Hepatocyte (in vitro differentiated cells): Measurements from ENCODE around the gene ARHGAP26. TPM values are rescaled to one million over a fixed set of nuclear protein-coding genes. Genes with fewer than 3 reads are reported as not detected.

Source experiments
- DNase-seq: peaks from one replicate; pipeline ENCODE4 v3.0.0-alpha.2; 2016; ENCODE audit warnings: low spot score
- H2AFZ ChIP-seq: fragments of 200-600 bp; sonication (generic); 2 replicates; pipeline ENCODE4 v1.6.0; 2016; ENCODE audit warnings: antibody characterized with exemption, mild to moderate bottlenecking
- H3K27ac ChIP-seq: fragments of 200-600 bp; sonication (generic); 2 replicates; pipeline ENCODE4 v1.5.1; 2016; ENCODE audit warnings: mild to moderate bottlenecking
- H3K27me3 ChIP-seq: fragments of 200-600 bp; sonication (generic); 2 replicates; pipeline ENCODE4 v1.6.1; 2016
- H3K36me3 ChIP-seq: fragments of 200-600 bp; sonication (generic); replicated peaks from 2 replicates; pipeline ENCODE4 v1.5.1; 2016; ENCODE audit warnings: low read depth; ENCODE audit not compliant: insufficient read depth
- H3K4me1 ChIP-seq: fragments of 200-600 bp; sonication (generic); 2 replicates; pipeline ENCODE4 v1.5.1; 2016; ENCODE audit warnings: mild to moderate bottlenecking, moderate library complexity; ENCODE audit not compliant: insufficient read depth
- H3K4me2 ChIP-seq: fragments of 200-600 bp; sonication (generic); 2 replicates; pipeline ENCODE4 v1.6.0; 2016
- H3K4me3 ChIP-seq: fragments of 200-600 bp; sonication (generic); 2 replicates; pipeline ENCODE4 v1.5.1; 2016; ENCODE audit warnings: mild to moderate bottlenecking
- H3K79me2 ChIP-seq: fragments of 200-600 bp; sonication (generic); 2 replicates; pipeline ENCODE4 v1.6.0; 2017; ENCODE audit warnings: mild to moderate bottlenecking
- H3K9me2 ChIP-seq: fragments of 200-600 bp; sonication (generic); replicated peaks from 2 replicates; pipeline ENCODE4 v1.6.0; 2017; ENCODE audit warnings: mild to moderate bottlenecking; ENCODE audit not compliant: insufficient read depth
- H3K9me3 ChIP-seq: fragments of 200-600 bp; sonication (generic); 2 replicates; pipeline ENCODE4 v1.5.1; 2016; ENCODE audit warnings: low read depth, mild to moderate bottlenecking
- H4K20me1 ChIP-seq: fragments of 200-600 bp; sonication (generic); 2 replicates; pipeline ENCODE4 v1.6.0; 2016; ENCODE audit warnings: mild to moderate bottlenecking; ENCODE audit not compliant: insufficient read depth, poor library complexity, severe bottlenecking
- EZH2 ChIP-seq: fragments of 200-600 bp; sonication (generic); IDR thresholded peaks from 2 replicates; pipeline ENCODE4 v1.6.1; 2016; ENCODE audit warnings: antibody characterized with exemption, mild to moderate bottlenecking, borderline replicate concordance
- EZH2phosphoT487 ChIP-seq: fragments of 200-600 bp; sonication (generic); IDR thresholded peaks from one replicate; pipeline ENCODE4 v1.6.1; 2018; ENCODE audit warnings: antibody characterized with exemption, mild to moderate bottlenecking, low read depth, moderate library complexity; ENCODE audit not compliant: unreplicated experiment, severe bottlenecking
- WGBS: methylation state at CpG from one replicate; pipeline ENCODE4 v1.1.6; 2016; ENCODE audit warnings: low lambda C conversion rate; ENCODE audit errors: missing lambda C conversion rate; 5-methylcytosine and 5-hydroxymethylcytosine counted together
- polyA plus RNA-seq: library from polyadenylated mRNA; unstranded; fragments of >200 nt; fragmentation: Nextera tagmentation; extraction: Ambion mirVana; gene quantifications from 2 replicates; pipeline ENCODE4 v1.2.1, GENCODE V29; 2016
- total RNA-seq: library from RNA; depleted of rRNA; stranded (reverse); fragments of >200 nt; gene quantifications from 2 replicates; pipeline ENCODE4 v1.2.3, GENCODE V29; 2014
- TF ChIP-seq, protein P1 (sequence below): fragments of 200-600 bp; sonication (generic); IDR thresholded peaks from 2 replicates; pipeline ENCODE4 v1.5.1; 2016; ENCODE audit warnings: antibody characterized with exemption, mild to moderate bottlenecking; ENCODE audit not compliant: poor library complexity

ARHGAP26 gene
- total and polyA plus RNA-seq, 2 experiments from 2014 or later: 16.5 to 19.8 TPM

DNA sequence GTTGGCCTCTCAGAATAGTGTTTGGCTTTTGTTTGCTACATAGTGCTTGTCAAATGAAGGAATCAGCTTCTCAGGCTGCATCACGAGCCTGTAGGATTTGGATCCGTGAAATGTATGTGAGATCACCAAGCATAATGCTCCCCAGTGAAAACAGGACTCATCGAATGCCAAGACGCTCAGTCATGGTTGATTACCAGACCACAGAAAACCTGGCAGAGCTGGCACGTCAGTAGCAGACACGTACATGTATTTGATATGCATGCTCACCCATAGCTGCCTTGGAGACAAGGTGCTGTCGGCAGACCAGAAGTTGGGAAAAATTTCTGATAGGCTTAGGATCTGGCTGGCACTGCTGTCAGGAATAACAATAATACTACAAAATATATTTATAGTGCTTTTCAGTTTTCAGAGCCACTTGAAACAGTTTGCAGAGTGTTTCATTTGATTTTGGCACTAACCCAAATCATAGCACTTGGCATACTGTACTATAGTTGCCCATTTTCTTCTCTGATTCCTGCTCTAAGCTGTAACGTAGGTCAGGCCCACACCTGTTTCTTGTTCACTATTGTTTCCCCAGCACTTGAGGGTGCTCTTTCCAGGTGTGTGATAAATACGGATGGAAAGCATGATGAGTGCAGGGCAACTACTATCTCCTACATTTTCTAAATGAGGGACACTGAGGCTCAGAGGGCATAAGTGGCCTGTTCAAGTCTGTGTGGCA, 407.2 kb downstream of the ARHGAP26 start:
- 86% methylated on average over 9 of the region's 9 CpGs for WGBS
- no peaks in the 10 kb centered on the region for H3K9me3 ChIP-seq

DNA sequence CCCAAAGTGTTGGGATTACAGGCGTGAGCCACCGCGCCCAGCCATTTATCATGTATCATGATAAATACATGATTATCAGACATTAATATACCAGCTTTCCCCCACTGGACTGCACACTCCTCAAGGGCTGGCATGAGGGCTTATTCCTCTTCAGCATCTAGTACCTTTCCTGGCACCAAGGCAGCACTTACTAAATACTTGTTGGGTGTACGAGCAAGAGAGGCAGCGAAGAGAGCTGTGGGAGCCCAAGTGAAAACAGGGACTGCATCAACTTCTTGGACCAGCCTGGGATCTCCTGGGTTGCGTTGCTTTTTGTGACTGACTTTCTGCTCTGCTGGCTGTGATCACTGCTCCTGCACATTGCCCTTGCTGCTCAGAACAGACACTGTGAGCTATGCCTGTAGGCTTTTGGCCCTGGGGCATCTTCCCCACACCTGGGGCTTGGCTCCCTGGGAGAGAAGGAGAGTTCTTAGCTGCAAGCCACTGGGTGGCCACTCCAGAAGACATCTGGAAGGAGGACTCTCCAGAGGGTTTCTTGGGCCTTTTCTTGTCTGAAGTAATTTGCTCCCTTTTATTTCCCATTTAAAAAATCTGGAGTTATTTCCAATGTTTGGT, 409.1 kb downstream of the ARHGAP26 start:
- Histone ChIP-seq H2AFZ (no peak overlapping the region), H3K4me3 (no peak overlapping the region), H3K9me2 (no peaks in the 10 kb centered on the region), H3K4me2 (no peak overlapping the region), H3K27me3 (no peaks in the 10 kb centered on the region), H4K20me1 (no peaks in the 10 kb centered on the region), H3K27ac (no peak overlapping the region), H3K36me3 (no peaks in the 10 kb centered on the region), H3K79me2 (no peaks in the 10 kb centered on the region), H3K9me3 (no peaks in the 10 kb centered on the region), H3K4me1 (peaks cover 15% of the 10 kb centered on the region)
- WGBS: 95% methylated on average over 6 of the region's 6 CpGs
- TF ChIP-seq EZH2 (no peak), EZH2phosphoT487 (no peak)
- TF ChIP-seq, protein P1, sequence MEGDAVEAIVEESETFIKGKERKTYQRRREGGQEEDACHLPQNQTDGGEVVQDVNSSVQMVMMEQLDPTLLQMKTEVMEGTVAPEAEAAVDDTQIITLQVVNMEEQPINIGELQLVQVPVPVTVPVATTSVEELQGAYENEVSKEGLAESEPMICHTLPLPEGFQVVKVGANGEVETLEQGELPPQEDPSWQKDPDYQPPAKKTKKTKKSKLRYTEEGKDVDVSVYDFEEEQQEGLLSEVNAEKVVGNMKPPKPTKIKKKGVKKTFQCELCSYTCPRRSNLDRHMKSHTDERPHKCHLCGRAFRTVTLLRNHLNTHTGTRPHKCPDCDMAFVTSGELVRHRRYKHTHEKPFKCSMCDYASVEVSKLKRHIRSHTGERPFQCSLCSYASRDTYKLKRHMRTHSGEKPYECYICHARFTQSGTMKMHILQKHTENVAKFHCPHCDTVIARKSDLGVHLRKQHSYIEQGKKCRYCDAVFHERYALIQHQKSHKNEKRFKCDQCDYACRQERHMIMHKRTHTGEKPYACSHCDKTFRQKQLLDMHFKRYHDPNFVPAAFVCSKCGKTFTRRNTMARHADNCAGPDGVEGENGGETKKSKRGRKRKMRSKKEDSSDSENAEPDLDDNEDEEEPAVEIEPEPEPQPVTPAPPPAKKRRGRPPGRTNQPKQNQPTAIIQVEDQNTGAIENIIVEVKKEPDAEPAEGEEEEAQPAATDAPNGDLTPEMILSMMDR: no peak
- DNase-seq: no peak

More for the DNA sequence above, 407.2 kb downstream of the ARHGAP26 start:
- no peaks in the 10 kb centered on the region for H3K27me3 ChIP-seq
- peak; percentile 38 for DNase-seq
- H3K4me2 ChIP-seq: no peak overlapping the region
- H3K9me2 ChIP-seq: no peaks in the 10 kb centered on the region
- H4K20me1 ChIP-seq: no peaks in the 10 kb centered on the region
- H3K4me1 ChIP-seq: peaks cover 8% of the 10 kb centered on the region
- no peak for TF ChIP-seq EZH2
- TF ChIP-seq EZH2phosphoT487: no peak
- TF ChIP-seq, protein P1: no peak
- no peaks in the 10 kb centered on the region for H3K79me2 ChIP-seq
- H3K27ac ChIP-seq: no peak overlapping the region
- H2AFZ ChIP-seq: no peak overlapping the region
- no peaks in the 10 kb centered on the region for H3K36me3 ChIP-seq
- no peak overlapping the region for H3K4me3 ChIP-seq

DNA sequence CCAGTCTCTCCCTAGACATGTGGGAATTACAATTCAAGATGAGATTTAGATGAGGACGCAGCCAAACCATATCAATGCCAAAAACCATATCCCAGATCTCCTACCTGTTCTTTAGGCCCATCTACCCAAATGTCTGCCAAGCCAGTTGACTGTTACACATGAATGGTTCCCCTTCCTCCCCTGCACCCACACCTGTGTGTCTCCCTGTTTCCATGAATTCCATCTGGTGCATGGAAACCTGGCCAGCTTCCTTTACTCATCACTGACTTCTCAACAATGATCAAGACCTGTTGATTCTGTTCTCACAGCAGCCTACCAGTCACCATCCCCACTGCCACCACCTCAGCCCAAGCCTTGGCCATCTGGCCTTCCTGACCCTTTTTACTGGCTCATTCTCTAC, 410.6 kb downstream of the ARHGAP26 start:
- H3K79me2 ChIP-seq: no peaks in the 10 kb centered on the region
- H3K9me2 ChIP-seq: no peaks in the 10 kb centered on the region
- H3K4me1 ChIP-seq: peaks cover 15% of the 10 kb centered on the region
- no peak overlapping the region for H3K4me3 ChIP-seq
- H2AFZ ChIP-seq: no peak overlapping the region
- DNase-seq: no peak
- 100% methylated on average over 1 of the region's 1 CpG for WGBS
- H3K4me2 ChIP-seq: no peak overlapping the region
- H3K27ac ChIP-seq: no peak overlapping the region
- H4K20me1 ChIP-seq: no peaks in the 10 kb centered on the region
- H3K36me3 ChIP-seq: no peaks in the 10 kb centered on the region
- no peaks in the 10 kb centered on the region for H3K27me3 ChIP-seq
- no peaks in the 10 kb centered on the region for H3K9me3 ChIP-seq
- TF ChIP-seq EZH2 (no peak), EZH2phosphoT487 (no peak)
- TF ChIP-seq, protein P1: no peak
